Measurements from ENCODE around the gene FCAMR.

FCAMR gene

GRCh38 chr1:207000651-207001291 is 30.5 kb upstream of the FCAMR start:
- H3K4me1 ChIP-seq (ENCODE audit: control insufficient read depth in 5 of 5, insufficient read depth in 5 of 5, low read length in 5 of 5) = peaks cover 0 to 9% (median 0%) of the 10 kb centered on the region in 5 donors
- no peak overlapping the region for H3K4me3 ChIP-seq (ENCODE audit: low read depth in 1 of 5, low read length in 5 of 5)
- H3K9ac ChIP-seq (ENCODE audit: low read length in 5 of 5) = no peak overlapping the region
- H3K9me3 ChIP-seq (ENCODE audit: control insufficient read depth in 5 of 5, low read length in 5 of 5) = no peaks in the 10 kb centered on the region
- no peaks in the 10 kb centered on the region for H3K27me3 ChIP-seq (ENCODE audit: control insufficient read depth in 5 of 5, insufficient read depth in 4 of 5, low read length in 5 of 5)
- no peak overlapping the region for H3K27ac ChIP-seq (ENCODE audit: low read depth, low read length)
- H3K36me3 ChIP-seq (ENCODE audit: control insufficient read depth in 5 of 5, insufficient read depth in 5 of 5, low read length in 5 of 5) = no peaks in the 10 kb centered on the region

GRCh38 chr1:206998816-206999215 is 28.6 kb upstream of the FCAMR start:
- Histone ChIP-seq H3K4me3 (ENCODE audit: low read depth in 1 of 5, low read length in 5 of 5) (no peak overlapping the region), H3K36me3 (ENCODE audit: control insufficient read depth in 5 of 5, insufficient read depth in 5 of 5, low read length in 5 of 5) (no peaks in the 10 kb centered on the region), H3K9me3 (ENCODE audit: control insufficient read depth in 5 of 5, low read length in 5 of 5) (no peaks in the 10 kb centered on the region), H3K27me3 (ENCODE audit: control insufficient read depth in 5 of 5, insufficient read depth in 4 of 5, low read length in 5 of 5) (no peaks in the 10 kb centered on the region), H3K27ac (ENCODE audit: low read depth, low read length) (no peak overlapping the region), H3K4me1 (ENCODE audit: control insufficient read depth in 5 of 5, insufficient read depth in 5 of 5, low read length in 5 of 5) (no peaks in the 10 kb centered on the region), H3K9ac (ENCODE audit: low read length in 5 of 5) (no peak overlapping the region)

DNA sequence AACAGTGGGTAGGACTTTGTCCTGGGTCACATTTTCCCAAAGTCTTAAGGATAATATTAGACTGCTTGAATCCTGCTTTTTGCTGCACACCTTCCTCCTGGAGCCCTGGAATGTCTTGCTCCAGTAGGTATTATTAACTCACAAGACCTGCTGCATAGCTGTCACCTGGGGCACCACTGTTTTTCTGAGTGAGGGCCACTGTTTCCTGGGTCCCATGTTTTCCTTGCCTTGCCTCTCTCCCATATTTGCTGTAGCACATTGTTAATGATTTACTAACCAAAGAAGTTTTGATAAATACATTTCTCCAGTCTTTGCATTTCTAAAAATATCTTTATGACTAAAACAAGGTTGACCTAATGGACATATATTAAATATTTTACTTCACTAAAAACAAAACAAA is 22.5 kb upstream of the FCAMR start:
- H3K27me3 ChIP-seq (ENCODE audit: control insufficient read depth in 5 of 5, insufficient read depth in 4 of 5, low read length in 5 of 5) = peaks cover 0 to 7% (median 2%) of the 10 kb centered on the region in 5 donors
- H3K36me3 ChIP-seq (ENCODE audit: control insufficient read depth in 5 of 5, insufficient read depth in 5 of 5, low read length in 5 of 5) = no peaks in the 10 kb centered on the region
- H3K27ac ChIP-seq (ENCODE audit: low read depth, low read length) = no peak overlapping the region
- H3K9me3 ChIP-seq (ENCODE audit: control insufficient read depth in 5 of 5, low read length in 5 of 5) = no peaks in the 10 kb centered on the region
- no peak overlapping the region for H3K9ac ChIP-seq (ENCODE audit: low read length in 5 of 5)
- H3K4me3 ChIP-seq (ENCODE audit: low read depth in 1 of 5, low read length in 5 of 5) = no peak overlapping the region
- no peaks in the 10 kb centered on the region for H3K4me1 ChIP-seq (ENCODE audit: control insufficient read depth in 5 of 5, insufficient read depth in 5 of 5, low read length in 5 of 5)

DNA sequence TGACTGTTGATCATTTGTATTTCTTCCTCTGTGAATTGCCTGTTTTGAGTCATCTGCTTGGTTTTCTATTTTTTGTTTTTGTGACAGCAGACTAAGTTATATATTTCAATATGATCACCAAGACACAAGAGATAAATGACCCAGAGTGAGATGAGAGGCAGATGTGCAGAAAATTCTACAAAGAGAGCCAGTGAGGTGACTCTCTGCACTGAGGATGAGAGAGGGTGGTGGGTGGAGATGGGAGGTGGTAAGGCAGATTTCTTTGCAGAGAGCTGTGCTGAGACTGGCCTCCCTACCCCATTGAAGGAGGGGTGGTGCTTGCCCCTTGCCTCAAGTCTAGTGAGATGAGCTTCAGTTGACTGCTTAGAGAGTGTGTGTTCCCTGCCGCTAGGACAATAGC is 17.6 kb upstream of the FCAMR start:
- Histone ChIP-seq H3K9ac (ENCODE audit: low read length in 5 of 5) (no peak overlapping the region), H3K36me3 (ENCODE audit: control insufficient read depth in 5 of 5, insufficient read depth in 5 of 5, low read length in 5 of 5) (no peaks in the 10 kb centered on the region), H3K27ac (ENCODE audit: low read depth, low read length) (no peak overlapping the region), H3K9me3 (ENCODE audit: control insufficient read depth in 5 of 5, low read length in 5 of 5) (no peaks in the 10 kb centered on the region), H3K27me3 (ENCODE audit: control insufficient read depth in 5 of 5, insufficient read depth in 4 of 5, low read length in 5 of 5) (peaks cover 0 to 10% (median 2%) of the 10 kb centered on the region in 5 donors), H3K4me3 (ENCODE audit: low read depth in 1 of 5, low read length in 5 of 5) (no peak overlapping the region), H3K4me1 (ENCODE audit: control insufficient read depth in 5 of 5, insufficient read depth in 5 of 5, low read length in 5 of 5) (peaks cover 0 to 5% (median 0%) of the 10 kb centered on the region in 5 donors)

DNA sequence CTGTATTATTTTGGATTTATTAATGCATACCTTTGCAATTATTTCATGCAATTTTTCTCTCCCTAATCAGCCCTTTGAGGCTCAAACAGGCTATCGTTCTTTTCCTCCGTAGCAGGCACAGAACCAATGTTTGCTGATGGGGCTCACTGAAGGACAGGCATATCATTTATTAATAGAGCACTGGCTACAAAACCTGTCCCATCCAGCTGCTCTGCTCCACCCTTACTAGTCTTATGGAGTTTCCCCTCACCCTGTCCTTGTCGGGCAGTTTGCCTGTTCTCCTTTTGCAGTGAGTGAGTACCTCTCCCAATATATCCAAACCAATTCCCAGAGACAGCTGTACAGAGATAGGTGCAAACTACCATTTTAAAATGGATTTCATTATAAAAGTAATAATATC is 16.6 kb upstream of the FCAMR start:
- H3K27me3 ChIP-seq (ENCODE audit: control insufficient read depth in 5 of 5, insufficient read depth in 4 of 5, low read length in 5 of 5) = peaks cover 0 to 8% (median 0%) of the 10 kb centered on the region in 5 donors
- no peak overlapping the region for H3K27ac ChIP-seq (ENCODE audit: low read depth, low read length)
- no peaks in the 10 kb centered on the region for H3K36me3 ChIP-seq (ENCODE audit: control insufficient read depth in 5 of 5, insufficient read depth in 5 of 5, low read length in 5 of 5)
- H3K9ac ChIP-seq (ENCODE audit: low read length in 5 of 5) = no peak overlapping the region
- H3K4me1 ChIP-seq (ENCODE audit: control insufficient read depth in 5 of 5, insufficient read depth in 5 of 5, low read length in 5 of 5) = peaks cover 0 to 5% (median 0%) of the 10 kb centered on the region in 5 donors
- no peaks in the 10 kb centered on the region for H3K9me3 ChIP-seq (ENCODE audit: control insufficient read depth in 5 of 5, low read length in 5 of 5)
- no peak overlapping the region for H3K4me3 ChIP-seq (ENCODE audit: low read depth in 1 of 5, low read length in 5 of 5)

- Histone ChIP-seq H3K4me3 (ENCODE audit: low read depth in 1 of 5, low read length in 5 of 5) (no peak overlapping the region), H3K4me1 (ENCODE audit: control insufficient read depth in 5 of 5, insufficient read depth in 5 of 5, low read length in 5 of 5) (peaks cover 0 to 5% (median 0%) of the 10 kb centered on the region in 5 donors), H3K9me3 (ENCODE audit: control insufficient read depth in 5 of 5, low read length in 5 of 5) (no peaks in the 10 kb centered on the region), H3K27me3 (ENCODE audit: control insufficient read depth in 5 of 5, insufficient read depth in 4 of 5, low read length in 5 of 5) (peaks cover 0 to 6% (median 0%) of the 10 kb centered on the region in 5 donors), H3K36me3 (ENCODE audit: control insufficient read depth in 5 of 5, insufficient read depth in 5 of 5, low read length in 5 of 5) (no peaks in the 10 kb centered on the region), H3K27ac (ENCODE audit: low read depth, low read length) (no peak overlapping the region), H3K9ac (ENCODE audit: low read length in 5 of 5) (no peak overlapping the region)
These were observed 16.1 kb upstream of the FCAMR start for GRCh38 chr1:206986402-206986801.

DNA sequence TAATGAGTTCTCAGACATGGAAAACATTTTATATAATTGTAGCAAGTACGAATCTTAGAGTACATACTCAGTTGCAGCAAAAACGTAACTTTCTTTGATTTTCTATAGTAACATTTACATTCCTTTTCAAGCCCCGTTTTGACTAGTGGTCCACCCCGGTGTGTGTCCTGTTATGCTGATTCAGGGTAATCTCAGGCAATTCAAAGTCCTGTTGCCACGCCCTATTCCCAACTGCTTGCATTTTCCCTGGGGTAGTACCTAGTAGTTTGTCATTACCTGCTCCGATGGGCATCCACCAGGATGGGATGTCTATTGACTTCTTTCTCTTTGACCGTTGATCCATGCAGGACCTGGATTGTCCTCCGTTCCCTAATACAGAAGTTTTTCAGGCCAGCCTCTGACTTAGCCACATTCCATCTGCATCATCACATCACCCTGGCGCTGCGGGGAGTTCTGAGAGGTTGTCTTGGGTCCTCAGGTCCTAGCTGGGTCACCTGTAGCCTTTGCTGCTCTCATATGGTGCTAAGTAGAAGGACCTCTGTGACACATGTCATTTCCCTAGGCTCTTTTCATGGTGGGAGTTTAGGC is 15.0 kb upstream of the FCAMR start:
- H3K27me3 ChIP-seq (ENCODE audit: control insufficient read depth in 5 of 5, insufficient read depth in 4 of 5, low read length in 5 of 5) = peaks cover 0 to 6% (median 0%) of the 10 kb centered on the region in 5 donors
- H3K36me3 ChIP-seq (ENCODE audit: control insufficient read depth in 5 of 5, insufficient read depth in 5 of 5, low read length in 5 of 5) = no peaks in the 10 kb centered on the region
- H3K4me3 ChIP-seq (ENCODE audit: low read depth in 1 of 5, low read length in 5 of 5) = no peak overlapping the region
- no peaks in the 10 kb centered on the region for H3K9me3 ChIP-seq (ENCODE audit: control insufficient read depth in 5 of 5, low read length in 5 of 5)
- peaks cover 0 to 5% (median 0%) of the 10 kb centered on the region in 5 donors for H3K4me1 ChIP-seq (ENCODE audit: control insufficient read depth in 5 of 5, insufficient read depth in 5 of 5, low read length in 5 of 5)
- H3K27ac ChIP-seq (ENCODE audit: low read depth, low read length) = no peak overlapping the region
- H3K9ac ChIP-seq (ENCODE audit: low read length in 5 of 5) = no peak overlapping the region

- H3K4me1 ChIP-seq (ENCODE audit: control insufficient read depth in 5 of 5, insufficient read depth in 5 of 5, low read length in 5 of 5) = peaks cover 0 to 5% (median 0%) of the 10 kb centered on the region in 5 donors
- peaks cover 0 to 3% (median 0%) of the 10 kb centered on the region in 5 donors for H3K27me3 ChIP-seq (ENCODE audit: control insufficient read depth in 5 of 5, insufficient read depth in 4 of 5, low read length in 5 of 5)
- H3K27ac ChIP-seq (ENCODE audit: low read depth, low read length) = no peak overlapping the region
- no peak overlapping the region for H3K9ac ChIP-seq (ENCODE audit: low read length in 5 of 5)
- H3K9me3 ChIP-seq (ENCODE audit: control insufficient read depth in 5 of 5, low read length in 5 of 5) = no peaks in the 10 kb centered on the region
- no peaks in the 10 kb centered on the region for H3K36me3 ChIP-seq (ENCODE audit: control insufficient read depth in 5 of 5, insufficient read depth in 5 of 5, low read length in 5 of 5)
- no peak overlapping the region for H3K4me3 ChIP-seq (ENCODE audit: low read depth in 1 of 5, low read length in 5 of 5)
These were observed 12.0 kb upstream of the FCAMR start for GRCh38 chr1:206982216-206982615.

GRCh38 chr1:206979379-206980043 is 9.3 kb upstream of the FCAMR start:
- H3K9me3 ChIP-seq (ENCODE audit: control insufficient read depth in 5 of 5, low read length in 5 of 5) = no peaks in the 10 kb centered on the region
- no peak overlapping the region for H3K27ac ChIP-seq (ENCODE audit: low read depth, low read length)
- H3K4me1 ChIP-seq (ENCODE audit: control insufficient read depth in 5 of 5, insufficient read depth in 5 of 5, low read length in 5 of 5) = no peaks in the 10 kb centered on the region
- H3K4me3 ChIP-seq (ENCODE audit: low read depth in 1 of 5, low read length in 5 of 5) = no peak overlapping the region
- no peak overlapping the region for H3K9ac ChIP-seq (ENCODE audit: low read length in 5 of 5)
- no peaks in the 10 kb centered on the region for H3K36me3 ChIP-seq (ENCODE audit: control insufficient read depth in 5 of 5, insufficient read depth in 5 of 5, low read length in 5 of 5)
- H3K27me3 ChIP-seq (ENCODE audit: control insufficient read depth in 5 of 5, insufficient read depth in 4 of 5, low read length in 5 of 5) = peaks cover 0 to 2% (median 0%) of the 10 kb centered on the region in 5 donors

GRCh38 chr1:206978259-206978658 is 8.0 kb upstream of the FCAMR start:
- H3K9me3 ChIP-seq (ENCODE audit: control insufficient read depth in 5 of 5, low read length in 5 of 5) = no peaks in the 10 kb centered on the region
- no peaks in the 10 kb centered on the region for H3K36me3 ChIP-seq (ENCODE audit: control insufficient read depth in 5 of 5, insufficient read depth in 5 of 5, low read length in 5 of 5)
- H3K4me3 ChIP-seq (ENCODE audit: low read depth in 1 of 5, low read length in 5 of 5) = no peak overlapping the region
- no peak overlapping the region for H3K9ac ChIP-seq (ENCODE audit: low read length in 5 of 5)
- H3K27ac ChIP-seq (ENCODE audit: low read depth, low read length) = no peak overlapping the region
- peaks cover 0 to 6% (median 0%) of the 10 kb centered on the region in 5 donors for H3K27me3 ChIP-seq (ENCODE audit: control insufficient read depth in 5 of 5, insufficient read depth in 4 of 5, low read length in 5 of 5)
- no peaks in the 10 kb centered on the region for H3K4me1 ChIP-seq (ENCODE audit: control insufficient read depth in 5 of 5, insufficient read depth in 5 of 5, low read length in 5 of 5)

Measured in subcutaneous abdominal adipose tissue (tissue), 5 donors.